Stimulated activated CD4-positive, alpha-beta T cell treated with anti-CD3 and anti-CD28 coated beads, Interleukin-2, amount 100 ng/mL, for 24 hours (primary cell): Measurements from ENCODE around the gene SMIM21.

Experiments used
- DNase-seq, 2 donors: peaks; one replicate each; pipeline ENCODE4 v3.0.0-alpha.2; 2020

Gene SMIM21

DNA sequence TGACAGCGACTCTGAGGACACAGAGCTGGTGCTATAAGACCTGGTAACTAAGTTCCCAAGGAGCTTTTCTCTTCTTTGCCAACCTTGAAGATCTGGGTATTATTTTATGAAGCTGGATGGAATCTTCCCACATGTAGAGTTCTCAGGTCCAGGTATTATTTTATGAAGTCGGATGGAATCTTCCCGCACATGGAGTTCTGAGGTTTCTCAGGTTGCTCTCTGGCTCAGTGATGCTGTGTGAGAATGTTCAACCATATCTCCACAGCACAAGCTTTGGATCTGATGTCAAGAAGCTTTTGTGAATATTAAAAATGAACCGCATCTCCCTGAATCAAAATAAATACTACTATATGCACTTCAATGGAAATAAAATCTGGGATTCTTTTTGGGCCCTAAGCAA, at the start of gene SMIM21:
Gene SMIM21, minus strand, starts transcription at position 101 of the 400 bp plus-strand sequence. CDS start 140 bp downstream, outside the sequence.
- no peak for DNase-seq

DNA sequence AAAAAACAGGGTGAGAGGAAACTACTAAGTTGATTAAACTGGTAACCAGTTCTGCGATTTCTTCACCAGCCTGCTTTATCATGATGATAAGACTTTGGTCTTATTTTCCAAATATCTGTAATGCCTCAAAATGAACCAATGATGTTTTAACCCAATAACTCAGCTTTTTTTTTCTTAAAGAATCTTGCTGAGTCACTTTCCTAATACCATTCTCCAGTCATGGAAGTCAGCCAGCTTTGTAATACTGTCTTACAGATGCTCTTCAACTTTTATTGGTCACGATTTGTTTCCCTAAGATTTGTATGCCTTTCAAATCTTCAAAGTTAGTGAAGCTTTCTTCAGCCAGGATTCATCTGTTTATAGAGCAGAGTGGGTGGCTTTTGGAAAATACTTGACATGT, 47.7 kb upstream of the SMIM21 start:
- DNase-seq = no peak

DNA sequence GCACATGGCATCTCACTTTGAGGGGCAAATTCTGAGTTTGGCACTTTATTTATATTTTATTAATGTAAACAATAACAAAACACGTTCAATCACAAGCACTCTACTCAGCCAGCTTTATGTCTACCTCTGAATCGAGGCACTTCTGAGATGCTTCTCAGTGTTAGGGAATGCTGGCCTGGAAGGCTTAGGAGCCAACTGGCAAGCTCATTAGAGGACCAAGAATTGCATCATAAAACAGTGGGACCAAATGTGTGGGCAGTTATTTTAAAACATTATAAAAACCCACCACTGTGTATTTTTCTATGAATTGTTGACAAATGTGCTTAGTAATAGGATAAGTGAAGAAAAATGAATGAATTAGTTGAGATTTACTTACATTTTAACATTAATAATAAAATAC, 46.8 kb upstream of the SMIM21 start:
- DNase-seq = no peak

DNA sequence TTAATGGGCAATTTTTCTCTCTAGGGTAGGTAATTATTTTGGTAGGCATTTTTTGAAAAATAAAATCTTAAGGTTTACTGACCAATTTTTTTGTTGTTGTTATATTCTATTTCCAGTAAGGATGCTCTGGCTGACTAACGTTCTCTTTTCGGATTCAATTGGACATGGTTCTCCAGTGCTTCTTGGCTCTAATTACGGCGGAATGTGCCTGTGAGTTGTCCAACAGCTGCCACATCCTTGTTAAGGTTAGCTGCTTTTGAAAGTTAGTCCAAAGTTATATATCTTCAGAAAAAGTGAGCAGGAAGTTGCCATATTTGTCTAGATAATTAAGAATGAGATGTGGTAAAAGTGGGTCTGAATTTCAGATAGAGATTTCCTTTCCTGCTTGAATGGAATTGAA, 45.8 kb upstream of the SMIM21 start:
- no peak for DNase-seq

DNA sequence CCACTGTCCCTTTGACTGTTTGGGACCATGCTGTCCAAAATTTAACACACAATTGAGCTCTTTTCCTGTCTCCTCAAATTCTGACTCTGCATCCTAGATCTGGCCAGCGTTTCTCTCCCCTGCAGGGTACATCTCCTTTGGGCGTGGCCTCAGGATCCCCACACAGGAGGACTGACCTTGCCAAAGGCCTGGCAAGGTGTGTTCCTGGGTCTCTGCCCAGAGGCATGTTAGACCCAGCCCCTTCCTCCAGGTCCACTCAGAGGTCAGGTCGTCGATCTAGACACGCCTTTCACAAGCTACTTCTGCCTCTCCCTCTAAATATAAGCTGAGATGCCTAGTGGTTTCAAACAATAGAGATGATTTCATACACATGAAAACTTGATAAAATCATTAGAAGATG, 45.4 kb upstream of the SMIM21 start:
- DNase-seq = no peak

DNA sequence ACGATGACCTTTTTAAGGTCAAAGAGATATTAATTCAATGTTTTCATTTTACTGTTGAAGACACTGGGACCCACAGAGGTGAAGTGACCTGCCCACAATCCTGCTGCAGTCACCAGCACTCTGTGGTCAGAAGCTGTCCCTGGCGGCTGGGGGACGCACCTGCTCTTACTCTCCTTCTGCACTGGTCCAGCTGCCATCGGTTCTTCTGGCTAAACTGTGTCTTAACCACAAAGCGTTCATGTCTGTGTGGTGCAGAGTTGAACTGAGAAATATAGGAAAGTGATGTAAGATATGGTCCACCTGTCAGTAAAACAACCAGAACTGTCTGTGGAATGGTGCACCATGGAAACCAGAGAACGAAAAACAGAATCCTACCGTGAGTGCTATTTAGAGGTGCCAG, 44.9 kb upstream of the SMIM21 start:
- no peak for DNase-seq

DNA sequence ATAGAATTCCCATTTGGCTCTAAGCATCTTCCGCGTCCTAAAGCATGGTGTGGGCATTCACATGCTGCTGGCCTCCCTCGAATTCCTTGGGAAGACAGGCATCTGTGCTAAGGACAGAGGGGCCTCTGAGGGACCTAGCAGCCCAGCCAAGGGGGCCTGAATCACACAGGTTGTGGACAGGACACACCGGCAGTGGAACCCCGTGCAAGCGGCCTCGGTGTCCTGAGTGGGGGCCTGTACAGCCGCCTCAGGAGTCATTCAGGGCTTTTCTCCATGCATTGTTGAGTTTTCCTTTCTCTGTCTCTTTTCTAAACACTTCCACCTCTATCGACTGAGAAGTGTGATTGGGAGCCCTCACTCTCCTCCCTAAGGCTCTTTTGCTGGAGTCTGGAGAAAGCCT, 44.3 kb upstream of the SMIM21 start:
- no peak for DNase-seq

DNA sequence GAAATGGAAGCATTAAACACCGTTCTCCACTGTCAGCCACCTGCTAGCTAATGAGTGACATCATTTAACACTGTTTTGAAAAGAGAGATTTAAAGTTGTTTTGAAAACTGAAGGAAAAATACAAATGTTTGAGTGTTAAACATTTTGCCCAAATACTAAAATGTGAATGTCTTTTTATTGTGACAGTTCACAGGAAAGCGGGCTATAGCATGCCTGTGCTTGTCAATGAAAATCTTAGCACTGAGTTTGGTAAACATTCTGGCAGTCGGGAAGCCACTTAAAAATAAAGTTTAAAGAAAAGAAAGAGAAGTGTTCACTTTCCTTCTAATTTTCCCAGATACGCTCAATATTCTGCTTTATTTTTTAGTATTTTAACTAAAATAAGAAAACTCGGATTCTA, 40.3 kb upstream of the SMIM21 start:
- no peak for DNase-seq

DNA sequence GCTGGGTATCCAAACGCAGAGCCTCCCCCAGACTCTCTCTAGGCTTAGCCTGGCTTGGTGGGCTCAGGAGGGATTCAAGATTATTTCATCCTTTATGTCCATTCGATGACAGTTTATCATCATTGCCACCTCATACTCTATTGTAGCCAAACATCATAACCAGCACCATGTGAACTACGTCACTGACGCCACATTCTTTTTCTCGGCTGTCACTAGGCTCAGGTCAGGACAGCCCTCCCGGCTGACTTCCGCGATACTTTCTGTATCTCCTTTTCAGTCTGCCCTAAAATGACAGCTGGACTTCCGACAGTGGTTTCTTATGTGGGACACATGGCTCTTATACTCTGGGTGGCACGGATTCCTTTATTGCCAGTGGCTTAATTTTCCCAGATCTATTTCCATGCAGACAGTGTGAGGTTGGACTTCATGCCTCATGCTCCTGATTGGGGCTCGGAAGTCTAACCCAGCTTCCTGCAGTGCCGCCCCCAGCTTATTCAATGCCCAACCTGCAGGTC, 39.8 kb upstream of the SMIM21 start:
- DNase-seq = no peak

DNA sequence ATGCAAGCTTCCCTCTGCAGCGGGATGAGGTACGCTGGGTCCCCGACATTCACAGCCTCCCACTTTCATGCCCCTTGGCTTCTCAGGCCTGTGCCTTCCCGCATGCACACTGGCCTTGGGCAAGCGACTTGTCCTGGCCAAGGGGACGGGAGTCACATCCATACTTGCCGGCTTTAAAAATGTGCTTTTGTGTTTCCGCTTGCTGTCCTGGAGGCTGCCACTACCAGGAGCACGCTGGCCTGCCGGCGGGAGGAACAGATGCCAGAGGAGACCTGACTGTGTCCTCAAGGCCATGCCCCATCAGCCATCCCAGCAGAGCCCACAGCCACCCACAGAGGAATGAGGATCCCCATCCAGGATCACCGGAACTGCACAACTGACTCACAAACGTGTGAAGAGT, 36.9 kb upstream of the SMIM21 start:
- DNase-seq = no peak

DNA sequence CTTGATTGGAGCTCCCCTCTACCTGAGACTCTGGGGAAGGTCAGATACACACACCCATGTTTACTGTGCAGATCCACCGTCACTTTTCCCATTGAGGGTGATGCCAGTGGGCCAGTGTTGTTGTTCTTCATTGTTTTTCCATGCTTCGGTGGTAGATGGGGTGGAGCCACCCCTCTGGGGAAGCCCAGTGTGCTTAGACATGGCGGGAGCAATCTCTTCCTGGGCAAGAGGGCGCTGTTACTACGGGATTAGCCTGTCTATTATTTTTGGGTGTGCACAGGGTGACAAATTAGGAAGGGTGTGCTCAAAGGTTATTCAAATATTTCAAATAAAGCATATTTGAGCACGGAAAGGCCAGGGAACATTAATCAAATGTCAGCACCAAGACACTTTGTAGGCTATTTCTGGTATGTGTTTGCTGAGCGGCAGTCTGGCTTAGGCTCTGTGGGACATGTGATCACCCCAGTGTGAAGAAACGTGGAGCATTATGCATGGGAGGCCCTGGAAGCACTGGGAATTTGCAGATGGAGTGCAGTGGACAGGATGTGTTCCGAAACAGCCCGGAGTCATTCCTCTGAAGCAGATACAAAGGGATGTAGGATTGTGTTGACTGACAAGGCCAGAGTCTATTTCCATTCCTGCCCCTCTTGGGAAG, 34.8 kb upstream of the SMIM21 start:
- DNase-seq = no peak

DNA sequence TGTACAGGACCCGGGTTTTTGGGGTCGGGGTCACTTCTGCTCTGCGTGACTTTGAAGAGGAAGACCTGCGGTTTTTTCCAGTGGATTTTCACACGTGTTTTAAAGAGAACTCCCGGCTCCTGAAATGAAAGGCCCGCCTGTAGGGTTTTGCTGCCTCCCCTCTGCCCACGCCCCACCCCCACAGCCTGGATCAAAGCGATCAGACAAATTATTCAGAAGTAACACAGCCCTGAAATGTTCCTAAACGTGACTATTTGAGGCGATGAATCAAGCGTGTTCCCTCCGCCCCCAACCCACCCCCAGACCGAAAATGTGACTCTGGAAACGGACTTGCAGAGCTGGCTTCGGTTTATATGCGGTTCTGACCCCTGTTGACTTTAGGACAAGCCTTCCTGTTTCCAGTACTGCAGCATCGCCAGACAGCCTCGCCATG, 28.7 kb upstream of the SMIM21 start:
- DNase-seq = peak; percentile 47 to 51

DNA sequence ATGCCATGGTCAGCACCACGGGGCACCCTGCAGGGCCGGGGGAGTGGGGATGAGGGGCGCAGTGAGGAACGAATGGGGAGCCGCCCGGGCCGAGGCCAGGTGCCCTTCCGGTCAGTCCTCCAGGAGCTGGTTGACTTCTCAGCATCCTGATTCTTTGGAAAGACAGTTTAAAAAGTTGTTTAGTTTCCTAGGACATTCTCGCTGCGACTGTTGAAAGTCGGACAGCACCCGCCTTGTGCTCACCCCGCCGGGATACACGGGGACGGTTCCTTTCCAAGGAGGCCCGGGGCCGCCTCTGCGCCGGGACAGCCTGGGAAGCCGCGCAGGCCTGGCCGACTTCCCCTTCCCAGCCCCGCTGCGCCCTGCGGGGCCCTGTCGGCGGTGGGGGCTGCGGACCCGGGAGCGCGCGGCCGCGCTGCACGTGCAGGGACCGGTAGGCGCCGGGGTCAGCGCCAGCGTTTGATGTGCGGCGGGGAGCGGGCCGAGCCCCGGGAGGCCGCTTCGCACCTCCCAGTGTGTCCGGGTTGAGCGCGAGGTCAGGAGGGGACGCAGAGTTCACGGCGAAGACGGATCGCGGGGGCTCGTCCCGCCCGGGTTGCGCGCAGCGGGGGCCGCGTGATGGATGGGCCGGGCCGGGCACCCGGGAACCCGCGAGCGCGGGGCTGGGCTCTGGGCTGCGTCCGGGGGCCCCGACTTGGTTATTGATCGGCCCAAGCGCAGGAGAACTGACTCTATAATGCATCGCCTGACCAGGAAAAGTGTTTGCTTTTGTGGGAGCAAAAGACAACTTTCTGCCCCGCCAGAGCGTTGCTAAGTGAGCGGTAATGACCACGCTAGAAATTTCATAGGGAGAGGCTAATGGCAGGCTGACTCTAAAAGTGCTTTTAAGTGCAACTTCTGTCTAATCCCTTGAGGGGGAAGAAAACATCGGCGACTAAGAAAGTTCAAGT, 28.0 kb upstream of the SMIM21 start:
- peak in 1 of 2 donors; percentile 17 for DNase-seq

DNA sequence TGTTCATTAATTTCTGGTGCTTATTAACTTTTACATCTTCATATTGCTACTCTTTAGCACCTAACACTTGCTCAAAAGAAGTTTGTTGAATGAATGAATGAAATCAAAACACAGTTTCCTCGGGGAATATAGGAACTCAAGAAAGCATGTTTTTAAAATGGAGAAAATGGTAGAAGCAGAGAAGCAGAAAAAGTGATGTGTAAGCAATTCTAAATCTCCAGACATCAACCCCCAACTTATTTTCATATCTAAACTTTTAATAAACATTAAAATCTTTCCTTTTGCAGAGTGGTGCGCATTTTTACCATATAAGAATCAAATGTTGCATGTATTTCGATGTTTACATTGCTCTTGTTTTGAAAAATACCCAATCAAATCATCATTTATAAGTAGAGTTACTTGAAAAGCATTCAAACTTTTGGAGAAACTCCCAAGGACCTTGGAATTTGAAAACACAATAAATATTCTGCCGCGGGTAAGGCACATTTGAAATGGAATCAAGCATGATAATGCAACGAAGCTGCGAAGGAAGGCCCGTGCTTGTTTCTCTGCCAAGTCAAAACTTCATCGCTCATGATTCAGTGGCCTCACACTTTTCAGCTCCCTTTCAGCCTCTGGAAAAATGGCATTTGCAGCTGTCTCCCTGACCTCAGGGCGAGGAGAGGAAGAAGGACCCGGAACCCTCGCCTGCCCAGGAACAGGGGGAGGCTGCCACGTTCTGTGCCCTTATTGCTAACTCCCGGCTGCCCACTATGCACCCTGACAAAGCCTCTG, 26.7 kb upstream of the SMIM21 start:
- no peak for DNase-seq

DNA sequence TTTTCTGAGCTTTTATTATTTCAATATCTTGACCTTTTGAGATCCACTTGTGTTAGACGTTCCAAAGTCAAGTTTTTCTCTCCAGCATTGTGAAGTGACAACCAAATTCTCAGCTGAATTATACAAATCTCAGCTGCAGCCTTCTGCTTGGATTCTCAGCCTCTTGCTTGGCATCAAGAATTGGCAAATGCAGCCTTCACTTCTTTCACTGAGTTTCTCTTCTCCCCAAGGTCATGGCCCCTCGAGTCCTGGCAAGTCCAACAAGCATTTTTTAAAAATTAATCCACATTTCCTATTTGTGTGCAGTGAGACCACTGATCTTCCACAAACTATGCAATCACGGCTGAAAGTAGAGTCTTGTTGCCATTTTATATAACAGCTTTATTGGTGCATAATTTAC, 23.4 kb upstream of the SMIM21 start:
- no peak for DNase-seq

DNA sequence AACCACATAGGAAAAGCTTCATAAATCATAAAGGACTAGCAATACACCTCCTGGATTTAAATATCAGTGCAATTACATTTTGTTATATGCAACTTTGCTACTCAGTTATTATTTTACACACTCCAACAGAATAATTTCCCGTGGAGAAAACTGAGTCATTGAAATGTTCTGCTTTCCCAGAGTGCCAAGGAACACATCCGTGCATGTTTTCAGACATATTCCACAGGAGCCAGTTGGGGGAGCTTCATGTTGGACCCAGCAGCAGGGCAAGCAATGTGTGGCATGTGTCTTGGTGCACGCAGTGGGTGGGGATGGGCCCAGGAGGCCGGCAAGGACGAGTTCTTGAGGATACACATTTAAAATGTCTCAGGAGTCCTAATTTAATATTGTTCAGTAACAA, 14.4 kb upstream of the SMIM21 start:
- no peak for DNase-seq

DNA sequence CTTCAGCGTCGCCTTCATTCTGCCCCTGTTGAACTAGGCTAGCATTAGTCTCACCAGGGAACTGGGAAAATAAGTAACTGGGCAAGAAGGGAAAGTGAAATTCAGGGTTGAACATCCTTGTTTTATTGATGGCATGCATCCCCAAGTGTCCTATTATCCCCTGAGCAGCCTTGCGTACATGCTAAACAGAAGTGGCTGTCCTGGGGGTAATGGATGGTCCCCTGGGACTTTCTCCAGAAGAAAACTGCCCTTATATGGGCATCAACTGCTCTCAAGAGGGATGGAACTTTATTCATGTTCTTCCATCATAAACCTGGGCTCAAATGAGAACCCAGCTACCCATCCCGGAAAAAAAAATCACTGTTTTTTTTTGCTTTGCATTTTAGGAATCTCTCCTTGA, 11.8 kb upstream of the SMIM21 start:
- DNase-seq = no peak

DNA sequence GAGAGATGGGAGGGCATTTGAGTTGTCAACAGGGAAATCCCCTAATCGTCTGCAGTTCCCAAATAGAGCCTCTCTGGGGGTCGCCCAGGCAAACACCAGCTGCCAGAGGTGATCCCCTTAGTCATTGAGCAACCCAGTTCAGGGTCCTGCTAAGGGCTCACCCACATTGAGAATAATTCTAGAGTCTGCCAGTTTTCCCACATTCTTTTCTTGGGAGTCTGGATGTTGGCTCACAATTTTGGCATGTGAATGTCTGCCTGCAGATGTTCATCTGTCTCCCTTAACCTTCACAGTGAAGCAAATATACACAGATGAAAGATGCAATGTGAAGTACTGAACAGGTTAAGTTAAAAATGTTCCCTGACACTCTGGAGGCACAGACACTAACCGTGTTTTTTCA, 11.4 kb upstream of the SMIM21 start:
- DNase-seq = no peak

DNA sequence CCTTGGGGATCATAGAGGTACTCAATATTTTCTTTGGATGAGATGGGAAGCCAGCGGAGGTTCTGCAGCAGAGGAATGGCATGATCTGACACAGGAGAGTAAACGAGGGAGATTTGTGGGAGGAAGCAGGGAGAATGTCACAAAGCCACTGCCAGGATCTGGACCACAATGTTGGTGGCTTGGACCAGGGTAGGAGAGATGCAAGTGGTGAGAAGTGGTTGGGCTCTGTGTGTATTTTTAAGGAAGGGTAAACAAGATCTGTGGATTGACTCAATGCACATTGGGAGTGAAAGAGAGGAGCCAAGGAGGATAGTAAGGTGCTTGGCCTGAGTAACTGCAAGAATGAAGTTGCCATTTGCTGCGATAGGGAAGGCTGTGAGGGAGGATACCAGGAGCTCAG, 10.5 kb upstream of the SMIM21 start:
- DNase-seq = no peak

DNA sequence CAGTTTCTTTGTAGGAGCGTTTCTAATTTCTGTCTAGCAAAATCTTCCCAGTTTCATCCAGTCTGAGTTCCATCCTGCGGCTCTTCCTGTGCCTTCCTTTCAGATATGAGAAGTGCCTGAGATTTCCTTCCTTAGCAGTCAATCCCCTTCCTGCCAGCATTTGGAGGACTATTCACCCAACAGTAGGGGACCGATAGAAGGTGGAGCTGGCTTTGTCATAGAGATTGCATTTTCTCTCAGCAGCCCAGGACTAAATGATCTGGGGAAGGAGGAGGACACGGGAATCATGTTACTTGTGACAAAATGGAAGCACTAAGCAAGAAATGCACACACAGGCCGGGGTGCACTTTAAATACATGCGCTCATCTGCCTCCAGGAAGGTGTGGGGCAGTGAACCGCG, 5.6 kb upstream of the SMIM21 start:
- no peak for DNase-seq

DNA sequence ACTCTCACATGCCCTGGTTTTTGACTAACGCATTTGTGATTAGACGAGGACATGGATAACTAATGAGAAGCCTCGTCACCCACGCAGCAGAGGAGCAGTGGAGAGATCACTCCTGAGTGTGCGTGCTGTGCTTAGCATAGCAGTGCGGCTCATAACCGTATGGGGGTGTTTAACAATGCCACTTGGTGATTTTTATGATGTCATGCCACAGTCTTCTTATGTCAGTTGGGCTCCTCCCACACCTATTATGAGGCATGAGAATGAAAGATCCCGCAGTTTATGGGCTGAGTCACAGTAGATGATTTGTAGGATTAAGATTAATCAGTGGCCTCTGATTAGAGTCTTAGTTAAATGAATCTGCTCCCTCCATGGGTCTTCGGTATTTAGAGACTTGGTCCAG, 2.5 kb upstream of the SMIM21 start:
- DNase-seq = no peak

DNA sequence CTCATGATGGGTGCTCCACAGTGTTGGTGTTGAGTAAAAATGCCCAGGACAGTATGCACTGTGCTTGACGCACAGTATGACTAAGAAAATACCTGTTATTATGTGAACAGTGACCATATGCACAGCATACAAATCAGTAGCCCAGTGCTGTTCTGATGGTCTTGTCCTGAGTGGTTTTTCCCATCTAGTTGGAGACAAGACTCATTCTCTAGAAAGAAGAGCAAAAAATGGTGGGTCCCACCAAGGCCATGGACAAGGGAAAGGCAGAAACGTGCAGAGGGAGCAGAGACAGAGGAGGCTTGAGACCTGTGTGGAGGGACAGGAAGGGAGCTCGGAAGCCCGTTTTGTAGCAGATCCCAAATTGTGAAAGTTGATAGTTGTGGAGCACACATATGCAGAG, 987 bp upstream of the SMIM21 start:
- DNase-seq = no peak

DNA sequence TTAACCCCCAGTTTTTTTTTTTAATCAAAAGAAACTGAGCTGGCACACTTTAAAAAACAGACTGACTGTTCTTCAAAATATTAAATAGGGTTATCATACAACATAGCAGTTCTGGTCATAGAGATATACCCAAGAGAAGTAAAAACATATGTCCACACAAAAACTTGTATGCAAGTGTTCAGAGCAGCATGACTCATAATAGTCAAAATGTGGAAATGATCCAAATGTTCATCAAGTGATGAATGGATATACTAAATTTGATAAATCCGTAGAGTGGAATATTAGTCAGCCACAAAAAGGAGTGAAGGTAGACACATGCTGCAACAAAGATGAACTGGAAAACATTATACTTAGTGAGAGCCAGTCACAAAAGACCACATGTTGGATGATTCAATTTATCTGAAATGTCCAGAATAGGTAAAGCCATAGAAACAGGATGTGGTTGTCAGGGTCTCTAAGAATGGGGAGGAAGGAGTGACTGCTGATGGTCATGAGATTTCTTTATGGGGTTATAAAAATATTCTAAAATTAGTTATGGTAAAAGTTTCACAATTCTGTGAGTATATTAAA, 5.1 kb downstream of the SMIM21 start:
- DNase-seq = no peak
